Stimulated activated memory B cell treated with anti-CD40 and anti-IgM and Interleukin-4, amounts not matched to agents 10 μg/mL and 1 μg/mL and 100 μg/mL, for 72 hours (primary cell): ENCODE results near the gene RAI1.
"Not testable (repeated sequence)": the region's sequence is repeated elsewhere in the genome, so short reads cannot be mapped to it uniquely, and the experiment has no call there.

ENCODE experiments used
- ATAC-seq: fragments of 150-1000 bp; cut with Tn5 transposase; 2 replicates; pipeline ENCODE4 v1.10.0; 2021
- H3K27ac Mint-ChIP-seq: one replicate; pipeline ENCODE4 v1.8.0; 2022; ENCODE audit warnings: mild to moderate bottlenecking, mixed read lengths
- H3K27me3 Mint-ChIP-seq: one replicate; pipeline ENCODE4 v1.8.0; 2022; ENCODE audit warnings: mixed read lengths
- H3K36me3 Mint-ChIP-seq: one replicate; pipeline ENCODE4 v1.8.0; 2022; ENCODE audit warnings: mixed read lengths
- H3K4me1 Mint-ChIP-seq: one replicate; pipeline ENCODE4 v1.8.0; 2022; ENCODE audit warnings: mixed read lengths
- H3K4me3 Mint-ChIP-seq: one replicate; pipeline ENCODE4 v1.8.0; 2022; ENCODE audit warnings: mild to moderate bottlenecking, moderate library complexity, mixed read lengths
- H3K9me3 Mint-ChIP-seq: one replicate; pipeline ENCODE4 v1.8.0; 2022; ENCODE audit warnings: mixed read lengths

The RAI1 gene

GRCh38 chr17:17671369-17672129, 9.7 kb upstream of the RAI1 start:
- Mint-ChIP-seq H3K36me3 (no peaks in the 10 kb centered on the region), H3K27ac (peak overlapping the region; percentile 4)

GRCh38 chr17:17672453-17673368, 8.5 kb upstream of the RAI1 start:
- no peaks in the 10 kb centered on the region for H3K36me3 Mint-ChIP-seq
- H3K4me1 Mint-ChIP-seq: peaks cover 40% of the 10 kb centered on the region
- no peaks in the 10 kb centered on the region for H3K9me3 Mint-ChIP-seq
- no peak overlapping the region for H3K4me3 Mint-ChIP-seq
- peak overlapping the region; percentile 22 for H3K27ac Mint-ChIP-seq
- H3K27me3 Mint-ChIP-seq: no peaks in the 10 kb centered on the region
- peak; percentile 25 for ATAC-seq

More at GRCh38 chr17:17671369-17672129, 9.7 kb upstream of the RAI1 start:
- no peak for ATAC-seq
- Mint-ChIP-seq H3K27me3 (no peaks in the 10 kb centered on the region), H3K9me3 (no peaks in the 10 kb centered on the region), H3K4me3 (no peak overlapping the region), H3K4me1 (peaks cover 33% of the 10 kb centered on the region)

GRCh38 chr17:17675416-17675815, 5.8 kb upstream of the RAI1 start:
- H3K27ac Mint-ChIP-seq: no peak overlapping the region
- H3K4me1 Mint-ChIP-seq: peaks cover 40% of the 10 kb centered on the region
- H3K36me3 Mint-ChIP-seq: no peaks in the 10 kb centered on the region
- no peak overlapping the region for H3K4me3 Mint-ChIP-seq
- no peak for ATAC-seq
- no peaks in the 10 kb centered on the region for H3K27me3 Mint-ChIP-seq
- H3K9me3 Mint-ChIP-seq: no peaks in the 10 kb centered on the region

GRCh38 chr17:17675925-17676534, 5.2 kb upstream of the RAI1 start:
- Mint-ChIP-seq H3K27me3 (no peaks in the 10 kb centered on the region), H3K4me3 (no peak overlapping the region), H3K36me3 (no peaks in the 10 kb centered on the region), H3K27ac (peak overlapping the region; percentile 18), H3K4me1 (peaks cover 45% of the 10 kb centered on the region), H3K9me3 (no peaks in the 10 kb centered on the region)
- ATAC-seq: peak; percentile 42

- Mint-ChIP-seq H3K4me1 (peaks cover 37% of the 10 kb centered on the region), H3K9me3 (no peaks in the 10 kb centered on the region), H3K27ac (peak overlapping the region; percentile 18), H3K4me3 (no peak overlapping the region), H3K27me3 (no peaks in the 10 kb centered on the region), H3K36me3 (no peaks in the 10 kb centered on the region)
- ATAC-seq: no peak
These were observed 4.5 kb upstream of the RAI1 start for GRCh38 chr17:17676752-17677151.

- no peaks in the 10 kb centered on the region for H3K9me3 Mint-ChIP-seq
- H3K4me3 Mint-ChIP-seq: no peak overlapping the region
- no peaks in the 10 kb centered on the region for H3K27me3 Mint-ChIP-seq
- H3K4me1 Mint-ChIP-seq: peaks cover 32% of the 10 kb centered on the region
- H3K36me3 Mint-ChIP-seq: no peaks in the 10 kb centered on the region
- peak overlapping the region; percentile 18 for H3K27ac Mint-ChIP-seq
- no peak for ATAC-seq
These were observed 3.8 kb upstream of the RAI1 start for GRCh38 chr17:17677299-17678040.

- not testable (repeated sequence) for H3K27ac Mint-ChIP-seq, ATAC-seq, H3K4me3 Mint-ChIP-seq, H3K9me3 Mint-ChIP-seq, H3K36me3 Mint-ChIP-seq, H3K27me3 Mint-ChIP-seq
- peaks cover 27% of the 10 kb centered on the region for H3K4me1 Mint-ChIP-seq
These were observed 3.1 kb upstream of the RAI1 start for GRCh38 chr17:17678063-17678699.

- H3K36me3 Mint-ChIP-seq: no peaks in the 10 kb centered on the region
- H3K27me3 Mint-ChIP-seq: no peaks in the 10 kb centered on the region
- H3K4me1 Mint-ChIP-seq: peaks cover 34% of the 10 kb centered on the region
- ATAC-seq: no peak
- no peaks in the 10 kb centered on the region for H3K9me3 Mint-ChIP-seq
- H3K4me3 Mint-ChIP-seq: no peak overlapping the region
- H3K27ac Mint-ChIP-seq: no peak overlapping the region
These were observed 2.0 kb upstream of the RAI1 start for GRCh38 chr17:17679243-17679642.

- Mint-ChIP-seq H3K4me3 (no peak overlapping the region), H3K27me3 (no peaks in the 10 kb centered on the region), H3K36me3 (no peaks in the 10 kb centered on the region), H3K4me1 (peaks cover 39% of the 10 kb centered on the region), H3K9me3 (no peaks in the 10 kb centered on the region), H3K27ac (no peak overlapping the region)
- no peak for ATAC-seq
These were observed 1.5 kb upstream of the RAI1 start for GRCh38 chr17:17679748-17680147.

- Mint-ChIP-seq H3K36me3 (no peaks in the 10 kb centered on the region), H3K27me3 (no peaks in the 10 kb centered on the region), H3K9me3 (no peaks in the 10 kb centered on the region), H3K4me1 (peaks cover 48% of the 10 kb centered on the region), H3K4me3 (peak overlapping the region; percentile 19), H3K27ac (no peak overlapping the region)
- ATAC-seq: no peak
These were observed 626 bp upstream of the RAI1 start for GRCh38 chr17:17680477-17681186.

- peaks cover 48% of the 10 kb centered on the region for H3K4me1 Mint-ChIP-seq
- no peaks in the 10 kb centered on the region for H3K36me3 Mint-ChIP-seq
These were observed 560 bp downstream of the RAI1 start for GRCh38 chr17:17681744-17682292.

GRCh38 chr17:17682293-17682736, 1.1 kb downstream of the RAI1 start:
- Mint-ChIP-seq H3K9me3 (no peaks in the 10 kb centered on the region), H3K27me3 (no peaks in the 10 kb centered on the region), H3K27ac (peak overlapping the region; percentile 96), H3K4me1 (peaks cover 49% of the 10 kb centered on the region), H3K4me3 (peak overlapping the region; percentile 89), H3K36me3 (no peaks in the 10 kb centered on the region)
- ATAC-seq: peak; percentile 78

More at GRCh38 chr17:17681744-17682292, 560 bp downstream of the RAI1 start:
- ATAC-seq: peak; percentile 54
- Mint-ChIP-seq H3K27ac (peak overlapping the region; percentile 96), H3K4me3 (peak overlapping the region; percentile 89), H3K27me3 (no peaks in the 10 kb centered on the region), H3K9me3 (no peaks in the 10 kb centered on the region)

- Mint-ChIP-seq H3K4me1 (peaks cover 52% of the 10 kb centered on the region), H3K9me3 (no peaks in the 10 kb centered on the region), H3K4me3 (peak overlapping the region; percentile 89), H3K27me3 (no peaks in the 10 kb centered on the region), H3K27ac (peak overlapping the region; percentile 96), H3K36me3 (no peaks in the 10 kb centered on the region)
- ATAC-seq: peak; percentile 69
These were observed 1.8 kb downstream of the RAI1 start for GRCh38 chr17:17682737-17683680.
